Endodermal cell (in vitro differentiated cells): ENCODE results near the gene TLX1. TPM values are rescaled to one million over a fixed set of nuclear protein-coding genes. Genes with fewer than 3 reads are reported as not detected.

Source experiments
- DNase-seq: peaks from one replicate; pipeline ENCODE4 v3.0.0-alpha.2; 2017
- H3K27ac ChIP-seq: 2 replicates; pipeline ENCODE4 v1.5.1; 2013; ENCODE audit warnings: mild to moderate bottlenecking, low read depth, low read length, moderate library complexity
- H3K27me3 ChIP-seq: 2 replicates; pipeline ENCODE4 v1.6.1; 2013; ENCODE audit warnings: mild to moderate bottlenecking, low read length, moderate library complexity; ENCODE audit not compliant: insufficient read depth, control insufficient read depth, poor library complexity, severe bottlenecking
- H3K36me3 ChIP-seq: 2 replicates; pipeline ENCODE4 v1.7.0; 2013; ENCODE audit warnings: mild to moderate bottlenecking, low read length, moderate library complexity; ENCODE audit not compliant: control insufficient read depth, insufficient read depth
- H3K4me1 ChIP-seq: one replicate; pipeline ENCODE4 v1.7.0; 2013; ENCODE audit warnings: low read length; ENCODE audit not compliant: control insufficient read depth, insufficient read depth
- H3K4me3 ChIP-seq: 2 replicates; pipeline ENCODE4 v1.5.1; 2013; ENCODE audit warnings: mild to moderate bottlenecking, low read length, moderate library complexity
- H3K9ac ChIP-seq: 2 replicates; pipeline ENCODE4 v1.6.1; 2013; ENCODE audit warnings: mild to moderate bottlenecking, low read length, moderate library complexity; ENCODE audit not compliant: poor library complexity, severe bottlenecking; ENCODE audit errors: extremely low read depth
- H3K9me3 ChIP-seq: 2 replicates; pipeline ENCODE4 v1.6.1; 2013; ENCODE audit warnings: mild to moderate bottlenecking, low read length, moderate library complexity; ENCODE audit not compliant: control insufficient read depth
- H3K27ac Mint-ChIP-seq: 2 replicates; pipeline ENCODE4 v1.8.0; 2020; ENCODE audit warnings: mixed read lengths
- H3K27me3 Mint-ChIP-seq: 2 replicates; pipeline ENCODE4 v1.8.0; 2021; ENCODE audit warnings: mild to moderate bottlenecking, mixed read lengths; ENCODE audit not compliant: insufficient read depth
- H3K36me3 Mint-ChIP-seq: 2 replicates; pipeline ENCODE4 v1.8.0; 2020; ENCODE audit warnings: low read depth, mixed read lengths
- H3K4me1 Mint-ChIP-seq: 2 replicates; pipeline ENCODE4 v1.8.0; 2020; ENCODE audit warnings: mixed read lengths
- H3K4me3 Mint-ChIP-seq: 2 replicates; pipeline ENCODE4 v1.8.0; 2020; ENCODE audit warnings: mild to moderate bottlenecking, moderate library complexity, mixed read lengths
- H3K9me3 Mint-ChIP-seq: 2 replicates; pipeline ENCODE4 v1.8.0; 2020; ENCODE audit warnings: mild to moderate bottlenecking, mixed read lengths
- WGBS, 2 experiments: methylation state at CpG; one replicate each; pipeline versions ENCODE4 v1.1.5 to v1.1.7; 2013; ENCODE audit warnings: missing lambda C conversion rate in 2 of 2, mixed read lengths in 1 of 2; ENCODE audit not compliant: insufficient coverage in 1 of 2, insufficient read length in 1 of 2; 5-methylcytosine and 5-hydroxymethylcytosine counted together
- total RNA-seq, 2 donors: library from RNA; stranded (reverse); fragmentation: NEBNext Ultra II Directional in 1 of 2; extraction: Animal tissue kit (Norgen Biotek cat#: 25700) in 1 of 2; gene quantifications; 2 replicates in 1 of 2; 3 replicates in 1 of 2; pipeline ENCODE4 v1.2.1, GENCODE V29; 2021
- TF ChIP-seq, protein P1 (sequence below): fragments of 200-600 bp; sonication (generic); conservative IDR thresholded peaks from 2 replicates; pipeline ENCODE4 v1.5.0; 2021; ENCODE audit warnings: antibody characterized with exemption, mild to moderate bottlenecking

TLX1 gene
- total RNA-seq, 2 donors from 2014 or later, result not detected

DNA sequence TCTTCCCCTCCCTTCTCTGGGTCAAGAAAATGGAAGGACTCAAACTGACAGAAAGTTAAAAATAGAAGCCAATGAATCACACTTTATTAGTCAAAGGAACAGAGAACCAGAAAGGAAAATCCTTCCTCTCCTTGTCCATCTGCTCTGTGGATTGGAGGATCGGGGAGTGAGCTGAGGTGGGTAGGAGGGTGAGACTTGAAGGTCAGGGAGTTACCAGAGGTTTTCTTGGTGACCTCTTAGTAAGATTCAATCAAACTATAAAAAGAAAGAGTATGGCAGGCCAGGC, 12.2 kb downstream of the TLX1 start:
- H3K36me3 ChIP-seq, result no peaks in the 10 kb centered on the region
- TF ChIP-seq, protein P1, sequence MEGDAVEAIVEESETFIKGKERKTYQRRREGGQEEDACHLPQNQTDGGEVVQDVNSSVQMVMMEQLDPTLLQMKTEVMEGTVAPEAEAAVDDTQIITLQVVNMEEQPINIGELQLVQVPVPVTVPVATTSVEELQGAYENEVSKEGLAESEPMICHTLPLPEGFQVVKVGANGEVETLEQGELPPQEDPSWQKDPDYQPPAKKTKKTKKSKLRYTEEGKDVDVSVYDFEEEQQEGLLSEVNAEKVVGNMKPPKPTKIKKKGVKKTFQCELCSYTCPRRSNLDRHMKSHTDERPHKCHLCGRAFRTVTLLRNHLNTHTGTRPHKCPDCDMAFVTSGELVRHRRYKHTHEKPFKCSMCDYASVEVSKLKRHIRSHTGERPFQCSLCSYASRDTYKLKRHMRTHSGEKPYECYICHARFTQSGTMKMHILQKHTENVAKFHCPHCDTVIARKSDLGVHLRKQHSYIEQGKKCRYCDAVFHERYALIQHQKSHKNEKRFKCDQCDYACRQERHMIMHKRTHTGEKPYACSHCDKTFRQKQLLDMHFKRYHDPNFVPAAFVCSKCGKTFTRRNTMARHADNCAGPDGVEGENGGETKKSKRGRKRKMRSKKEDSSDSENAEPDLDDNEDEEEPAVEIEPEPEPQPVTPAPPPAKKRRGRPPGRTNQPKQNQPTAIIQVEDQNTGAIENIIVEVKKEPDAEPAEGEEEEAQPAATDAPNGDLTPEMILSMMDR, result no peak
- peaks cover 3% of the 10 kb centered on the region for H3K4me1 Mint-ChIP-seq
- no peak overlapping the region for H3K4me3 Mint-ChIP-seq
- 56% methylated on average over 1 of the region's 1 CpG; no CpG with 5 or more reads in 1 of the 2 experiments for WGBS, 2 experiments
- no peak overlapping the region for H3K9ac ChIP-seq
- no peak for DNase-seq
- H3K4me1 ChIP-seq, result no peaks in the 10 kb centered on the region
- H3K27me3 ChIP-seq, result peaks cover 100% of the 10 kb centered on the region
- H3K27me3 Mint-ChIP-seq, result peaks cover 100% of the 10 kb centered on the region
- H3K27ac Mint-ChIP-seq, result no peak overlapping the region
- no peak overlapping the region for H3K4me3 ChIP-seq
- H3K27ac ChIP-seq, result no peak overlapping the region
- H3K36me3 Mint-ChIP-seq, result no peaks in the 10 kb centered on the region
- H3K9me3 Mint-ChIP-seq, result no peaks in the 10 kb centered on the region
- H3K9me3 ChIP-seq, result no peaks in the 10 kb centered on the region

DNA sequence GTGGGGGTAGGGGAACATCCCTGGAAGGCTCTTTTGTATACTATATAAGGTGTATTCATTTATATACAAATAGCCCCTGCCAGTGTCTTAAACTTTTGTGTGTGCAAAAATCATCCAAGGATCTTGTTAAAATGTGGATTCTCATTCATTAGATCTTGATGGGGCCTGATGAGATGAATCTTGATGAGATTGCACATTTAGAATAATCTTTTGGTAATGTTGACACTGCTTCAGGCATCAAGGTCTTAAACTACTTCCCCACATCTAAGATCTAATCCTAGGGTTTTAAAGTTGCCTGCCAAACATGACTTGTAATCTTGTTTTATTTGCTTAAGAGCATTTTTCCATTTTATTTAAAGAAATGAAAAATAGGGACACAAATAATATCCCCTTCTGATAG, 13.0 kb downstream of the TLX1 start:
- H3K4me1 Mint-ChIP-seq, result peaks cover 3% of the 10 kb centered on the region

DNA sequence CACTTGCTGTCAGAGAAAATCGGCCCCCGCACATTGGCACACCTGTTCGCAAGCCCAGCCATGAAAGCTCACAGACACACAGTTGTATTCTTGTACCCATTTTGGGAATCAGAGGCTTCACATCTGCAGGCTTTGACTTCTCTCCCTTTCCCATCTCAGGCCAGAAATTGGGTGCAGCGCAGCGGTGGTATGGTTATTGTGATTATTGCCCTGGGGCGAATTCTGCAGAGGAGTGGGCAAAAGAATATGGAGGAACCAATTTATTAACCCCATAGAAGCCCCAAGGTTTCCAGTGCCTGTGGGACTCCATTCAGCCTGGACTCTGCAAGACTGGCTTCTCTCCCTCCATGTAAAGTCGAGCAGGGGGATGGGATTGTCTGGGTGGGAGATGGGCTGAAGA, 14.0 kb downstream of the TLX1 start:
- H3K9me3 ChIP-seq, result peaks cover 6% of the 10 kb centered on the region
- TF ChIP-seq, protein P1, result no peak
- peaks cover 6% of the 10 kb centered on the region for H3K9me3 Mint-ChIP-seq
- WGBS, 2 experiments, result 71 to 95% methylated on average over 3 to 7 of the region's 7 CpGs
- peaks cover 100% of the 10 kb centered on the region for H3K27me3 ChIP-seq
- H3K4me3 Mint-ChIP-seq, result no peak overlapping the region
- H3K36me3 ChIP-seq, result no peaks in the 10 kb centered on the region
- H3K9ac ChIP-seq, result no peak overlapping the region
- no peak for DNase-seq
- no peaks in the 10 kb centered on the region for H3K4me1 ChIP-seq
- H3K27me3 Mint-ChIP-seq, result peaks cover 99% of the 10 kb centered on the region
- no peaks in the 10 kb centered on the region for H3K4me1 Mint-ChIP-seq
- H3K4me3 ChIP-seq, result no peak overlapping the region
- no peaks in the 10 kb centered on the region for H3K36me3 Mint-ChIP-seq
- H3K27ac ChIP-seq, result no peak overlapping the region
- H3K27ac Mint-ChIP-seq, result no peak overlapping the region

More for the DNA sequence above, 13.0 kb downstream of the TLX1 start:
- Histone ChIP-seq H3K9ac (no peak overlapping the region), H3K4me3 (no peak overlapping the region), H3K4me1 (no peaks in the 10 kb centered on the region), H3K27me3 (peaks cover 100% of the 10 kb centered on the region), H3K36me3 (no peaks in the 10 kb centered on the region), H3K9me3 (no peaks in the 10 kb centered on the region), H3K27ac (no peak overlapping the region)
- no peaks in the 10 kb centered on the region for H3K36me3 Mint-ChIP-seq
- DNase-seq, result no peak
- peaks cover 2% of the 10 kb centered on the region for H3K9me3 Mint-ChIP-seq
- no peak overlapping the region for H3K27ac Mint-ChIP-seq
- H3K4me3 Mint-ChIP-seq, result no peak overlapping the region
- TF ChIP-seq, protein P1, result no peak
- H3K27me3 Mint-ChIP-seq, result peaks cover 99% of the 10 kb centered on the region
